SK-N-SH treated with all-trans-retinoic acid at 6 μM for 48 hours (cell line): Measurements from ENCODE around the gene CFAP100.

ENCODE experiments used
- ATAC-seq: fragments of 200-7000 bp; cut with Tn5 transposase; 3 replicates; pipeline ENCODE4 v1.9.1; 2020; ENCODE audit warnings: mild to moderate bottlenecking, moderate library complexity
- ARNTL ChIP-seq: fragments of 450-650 bp; formaldehyde crosslinking; IDR thresholded peaks from 2 replicates; pipeline ENCODE4 v1.5.0; 2020; ENCODE audit warnings: low read depth, mild to moderate bottlenecking, moderate library complexity, borderline replicate concordance
- BACH2 ChIP-seq: fragments of 250-450 bp; sonication (Bioruptor Pico); IDR thresholded peaks from 2 replicates; pipeline ENCODE4 v1.9.0; 2021; ENCODE audit warnings: mild to moderate bottlenecking, borderline replicate concordance
- CREB5 ChIP-seq: fragments of 250-450 bp; sonication (Bioruptor Pico); IDR thresholded peaks from 2 replicates; pipeline ENCODE4 v1.5.1; 2020; ENCODE audit warnings: low read depth, mild to moderate bottlenecking, moderate library complexity
- CSDC2 ChIP-seq: fragments of 250-450 bp; sonication (Bioruptor Pico); IDR thresholded peaks from 2 replicates; pipeline ENCODE4 v1.5.0; 2020; ENCODE audit warnings: mild to moderate bottlenecking, moderate library complexity
- CSRNP3 ChIP-seq: fragments of 250-450 bp; sonication (Bioruptor Pico); IDR thresholded peaks from 2 replicates; pipeline ENCODE4 v1.5.1; 2021; ENCODE audit warnings: mild to moderate bottlenecking, moderate library complexity
- ESRRG ChIP-seq: fragments of 250-450 bp; sonication (Bioruptor Pico); IDR thresholded peaks from 2 replicates; pipeline ENCODE4 v1.6.1; 2021; ENCODE audit warnings: mild to moderate bottlenecking
- GLIS3 ChIP-seq: fragments of 250-450 bp; sonication (Bioruptor Pico); IDR thresholded peaks from 2 replicates; pipeline ENCODE4 v1.5.0; 2020; ENCODE audit warnings: mild to moderate bottlenecking, moderate library complexity
- OSR1 ChIP-seq: fragments of 250-450 bp; sonication (Bioruptor Pico); IDR thresholded peaks from 2 replicates; pipeline ENCODE4 v1.8.0; 2022; ENCODE audit warnings: moderate library complexity, mild to moderate bottlenecking, inconsistent platforms
- PPARA ChIP-seq: fragments of 250-450 bp; sonication (Bioruptor Pico); IDR thresholded peaks from 2 replicates; pipeline ENCODE4 v1.5.0; 2020; ENCODE audit warnings: mild to moderate bottlenecking, borderline replicate concordance
- SNAI2 ChIP-seq: fragments of 250-450 bp; sonication (Bioruptor Pico); IDR thresholded peaks from 2 replicates; pipeline ENCODE4 v1.5.0; 2020; ENCODE audit warnings: mild to moderate bottlenecking, moderate library complexity
- TOX ChIP-seq: fragments of 250-450 bp; sonication (Bioruptor Pico); IDR thresholded peaks from 2 replicates; pipeline ENCODE4 v1.8.0; 2021; ENCODE audit warnings: mild to moderate bottlenecking, moderate library complexity, borderline replicate concordance
- ZC3H10 ChIP-seq: fragments of 250-450 bp; sonication (Bioruptor Pico); IDR thresholded peaks from 2 replicates; pipeline ENCODE4 v1.5.1; 2021; ENCODE audit warnings: mild to moderate bottlenecking, moderate library complexity
- ZFP3 ChIP-seq: fragments of 250-450 bp; sonication (Bioruptor Pico); IDR thresholded peaks from 2 replicates; pipeline ENCODE4 v1.5.0; 2020; ENCODE audit warnings: mild to moderate bottlenecking, moderate library complexity
- ZFP30 ChIP-seq: fragments of 450-650 bp; formaldehyde crosslinking; IDR thresholded peaks from 2 replicates; pipeline ENCODE4 v1.5.0; 2022; ENCODE audit warnings: mild to moderate bottlenecking, moderate library complexity
- ZNF565 ChIP-seq: fragments of 450-650 bp; formaldehyde crosslinking; conservative IDR thresholded peaks from 2 replicates; pipeline ENCODE4 v1.5.0; 2020; ENCODE audit warnings: low read depth, mild to moderate bottlenecking, moderate library complexity
- ZNF70 ChIP-seq: fragments of 450-650 bp; formaldehyde crosslinking; IDR thresholded peaks from 2 replicates; pipeline ENCODE4 v1.5.0; 2020; ENCODE audit warnings: mild to moderate bottlenecking, moderate library complexity
- ZNF8 ChIP-seq: fragments of 450-650 bp; formaldehyde crosslinking; IDR thresholded peaks from 2 replicates; pipeline ENCODE4 v1.5.0; 2020; ENCODE audit warnings: mild to moderate bottlenecking, moderate library complexity
- TF ChIP-seq, protein P1 (sequence below): fragments of 250-450 bp; sonication (Bioruptor Pico); IDR thresholded peaks from 2 replicates; pipeline ENCODE4 v1.8.0; 2020; ENCODE audit warnings: mild to moderate bottlenecking, moderate library complexity, borderline replicate concordance
- TF ChIP-seq, protein P2 (sequence below): fragments of 250-450 bp; sonication (Bioruptor Pico); IDR thresholded peaks from 2 replicates; pipeline ENCODE4 v1.5.0; 2020; ENCODE audit warnings: mild to moderate bottlenecking, moderate library complexity

The CFAP100 gene

GRCh38 chr3:126446791-126447190 lies 52.1 kb downstream of the CFAP100 start (continued):
- TF ChIP-seq, protein P1, sequence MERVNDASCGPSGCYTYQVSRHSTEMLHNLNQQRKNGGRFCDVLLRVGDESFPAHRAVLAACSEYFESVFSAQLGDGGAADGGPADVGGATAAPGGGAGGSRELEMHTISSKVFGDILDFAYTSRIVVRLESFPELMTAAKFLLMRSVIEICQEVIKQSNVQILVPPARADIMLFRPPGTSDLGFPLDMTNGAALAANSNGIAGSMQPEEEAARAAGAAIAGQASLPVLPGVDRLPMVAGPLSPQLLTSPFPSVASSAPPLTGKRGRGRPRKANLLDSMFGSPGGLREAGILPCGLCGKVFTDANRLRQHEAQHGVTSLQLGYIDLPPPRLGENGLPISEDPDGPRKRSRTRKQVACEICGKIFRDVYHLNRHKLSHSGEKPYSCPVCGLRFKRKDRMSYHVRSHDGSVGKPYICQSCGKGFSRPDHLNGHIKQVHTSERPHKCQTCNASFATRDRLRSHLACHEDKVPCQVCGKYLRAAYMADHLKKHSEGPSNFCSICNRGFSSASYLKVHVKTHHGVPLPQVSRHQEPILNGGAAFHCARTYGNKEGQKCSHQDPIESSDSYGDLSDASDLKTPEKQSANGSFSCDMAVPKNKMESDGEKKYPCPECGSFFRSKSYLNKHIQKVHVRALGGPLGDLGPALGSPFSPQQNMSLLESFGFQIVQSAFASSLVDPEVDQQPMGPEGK (CRISPR knock-in tag), result no peak
- TF ChIP-seq BACH2 (CRISPR knock-in tag) (no peak), ZC3H10 (CRISPR knock-in tag) (no peak), ESRRG (CRISPR knock-in tag) (no peak), CSDC2 (CRISPR knock-in tag) (no peak), ZNF8 (CRISPR knock-in tag) (no peak), ZFP30 (CRISPR knock-in tag) (no peak), ZNF565 (CRISPR knock-in tag) (no peak), ZFP3 (no peak), PPARA (CRISPR knock-in tag) (no peak), ARNTL (no peak), ZNF70 (CRISPR knock-in tag) (no peak), TOX (CRISPR knock-in tag) (no peak), CREB5 (CRISPR knock-in tag) (no peak), SNAI2 (CRISPR knock-in tag) (no peak)

GRCh38 chr3:126447456-126448106 lies 52.9 kb downstream of the CFAP100 start:
- TF ChIP-seq ARNTL, result no peak
- no peak for TF ChIP-seq ZNF565 (CRISPR knock-in tag)
- TF ChIP-seq BACH2 (CRISPR knock-in tag), result no peak
- no peak for TF ChIP-seq ESRRG (CRISPR knock-in tag)
- no peak for TF ChIP-seq ZFP3
- TF ChIP-seq OSR1, result no peak
- TF ChIP-seq, protein P2, sequence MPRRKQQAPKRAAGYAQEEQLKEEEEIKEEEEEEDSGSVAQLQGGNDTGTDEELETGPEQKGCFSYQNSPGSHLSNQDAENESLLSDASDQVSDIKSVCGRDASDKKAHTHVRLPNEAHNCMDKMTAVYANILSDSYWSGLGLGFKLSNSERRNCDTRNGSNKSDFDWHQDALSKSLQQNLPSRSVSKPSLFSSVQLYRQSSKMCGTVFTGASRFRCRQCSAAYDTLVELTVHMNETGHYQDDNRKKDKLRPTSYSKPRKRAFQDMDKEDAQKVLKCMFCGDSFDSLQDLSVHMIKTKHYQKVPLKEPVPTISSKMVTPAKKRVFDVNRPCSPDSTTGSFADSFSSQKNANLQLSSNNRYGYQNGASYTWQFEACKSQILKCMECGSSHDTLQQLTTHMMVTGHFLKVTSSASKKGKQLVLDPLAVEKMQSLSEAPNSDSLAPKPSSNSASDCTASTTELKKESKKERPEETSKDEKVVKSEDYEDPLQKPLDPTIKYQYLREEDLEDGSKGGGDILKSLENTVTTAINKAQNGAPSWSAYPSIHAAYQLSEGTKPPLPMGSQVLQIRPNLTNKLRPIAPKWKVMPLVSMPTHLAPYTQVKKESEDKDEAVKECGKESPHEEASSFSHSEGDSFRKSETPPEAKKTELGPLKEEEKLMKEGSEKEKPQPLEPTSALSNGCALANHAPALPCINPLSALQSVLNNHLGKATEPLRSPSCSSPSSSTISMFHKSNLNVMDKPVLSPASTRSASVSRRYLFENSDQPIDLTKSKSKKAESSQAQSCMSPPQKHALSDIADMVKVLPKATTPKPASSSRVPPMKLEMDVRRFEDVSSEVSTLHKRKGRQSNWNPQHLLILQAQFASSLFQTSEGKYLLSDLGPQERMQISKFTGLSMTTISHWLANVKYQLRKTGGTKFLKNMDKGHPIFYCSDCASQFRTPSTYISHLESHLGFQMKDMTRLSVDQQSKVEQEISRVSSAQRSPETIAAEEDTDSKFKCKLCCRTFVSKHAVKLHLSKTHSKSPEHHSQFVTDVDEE (CRISPR knock-in tag), result no peak
- TF ChIP-seq GLIS3 (CRISPR knock-in tag), result no peak
- no peak for TF ChIP-seq PPARA (CRISPR knock-in tag)
- no peak for TF ChIP-seq ZFP30 (CRISPR knock-in tag)
- TF ChIP-seq SNAI2 (CRISPR knock-in tag), result no peak
- TF ChIP-seq ZNF8 (CRISPR knock-in tag), result no peak
- TF ChIP-seq CREB5 (CRISPR knock-in tag), result no peak
- no peak for TF ChIP-seq CSRNP3 (CRISPR knock-in tag)
- no peak for ATAC-seq

- TF ChIP-seq TOX (CRISPR knock-in tag), result no peak
- TF ChIP-seq ARNTL, result no peak
- TF ChIP-seq, protein P1 (CRISPR knock-in tag), result no peak
- no peak for TF ChIP-seq ZNF8 (CRISPR knock-in tag)
These were observed 53.6 kb downstream of the CFAP100 start for GRCh38 chr3:126448136-126448892.

More at GRCh38 chr3:126448136-126448892, 53.6 kb downstream of the CFAP100 start:
- no peak for ATAC-seq
